Anterior cingulate cortex (tissue), 58 donors: ENCODE results near the gene TBC1D3B.
"Not testable (repeated sequence)": the region's sequence is repeated elsewhere in the genome, so short reads cannot be mapped to it uniquely, and the experiment has no call there.

Experiments
- DNase-seq, 58 donors: peaks; one replicate each; lab custom pipeline; 2025; lab: John Stamatoyannopoulos, UW

Gene TBC1D3B

DNA sequence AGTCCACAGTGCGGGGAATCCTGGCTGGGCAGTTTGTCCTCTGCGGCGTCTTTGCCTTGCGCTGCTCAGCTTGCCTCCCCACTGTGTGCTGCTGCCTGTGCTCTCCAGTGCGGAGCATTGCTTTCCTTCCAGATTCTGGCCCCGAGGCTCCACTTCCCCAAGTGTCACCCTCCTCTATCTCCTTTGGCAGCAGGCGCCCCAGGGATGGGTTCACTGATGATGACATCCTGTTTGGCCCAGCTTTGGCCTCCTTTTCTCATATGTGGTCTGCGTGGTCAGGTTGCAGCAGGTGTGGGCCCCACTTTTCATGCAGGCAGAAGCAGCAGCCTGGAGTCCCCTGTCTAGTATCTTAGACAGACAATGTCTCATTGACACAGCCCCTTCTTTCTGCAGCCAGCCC is 25.1 kb upstream of the TBC1D3B start:
- peak in 1 of 58 donors; percentile 18 for DNase-seq

- not testable (repeated sequence) for DNase-seq
These were observed 24.7 kb upstream of the TBC1D3B start for GRCh38 chr17:36201102-36201501.

DNA sequence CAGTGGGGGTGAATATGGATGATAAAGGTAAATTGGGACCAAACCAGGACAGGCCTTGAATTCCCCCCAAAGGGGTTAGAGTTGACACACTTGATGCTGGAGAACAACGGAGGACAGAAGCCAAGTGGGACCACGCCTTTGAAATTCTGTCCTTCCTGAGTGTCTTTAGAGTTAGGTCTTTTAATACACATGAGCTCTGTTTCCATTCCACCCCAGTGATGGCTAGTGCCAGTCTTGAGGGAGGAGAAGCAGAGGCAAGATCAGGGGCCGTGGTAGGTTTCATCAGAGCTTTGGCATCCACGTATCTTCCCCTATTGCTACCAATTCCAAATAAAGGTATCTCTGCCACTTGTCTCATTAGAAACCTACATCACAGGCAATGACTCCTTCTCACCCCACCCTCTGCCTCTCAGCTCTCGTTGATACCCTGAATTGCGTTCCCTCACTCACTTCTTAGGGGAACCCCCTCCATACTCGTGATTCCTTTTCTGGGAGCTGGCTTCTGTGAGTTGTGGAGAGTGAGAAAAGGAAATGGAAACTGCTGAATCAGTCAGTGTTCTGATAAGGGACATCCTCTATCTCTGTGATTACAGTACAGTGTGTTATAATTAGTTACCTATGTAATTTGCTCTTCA is 22.5 kb upstream of the TBC1D3B start:
- peak in 1 of 58 donors; percentile 7 for DNase-seq

- DNase-seq = no peak
These were observed 20.9 kb upstream of the TBC1D3B start for GRCh38 chr17:36197387-36197703.

DNA sequence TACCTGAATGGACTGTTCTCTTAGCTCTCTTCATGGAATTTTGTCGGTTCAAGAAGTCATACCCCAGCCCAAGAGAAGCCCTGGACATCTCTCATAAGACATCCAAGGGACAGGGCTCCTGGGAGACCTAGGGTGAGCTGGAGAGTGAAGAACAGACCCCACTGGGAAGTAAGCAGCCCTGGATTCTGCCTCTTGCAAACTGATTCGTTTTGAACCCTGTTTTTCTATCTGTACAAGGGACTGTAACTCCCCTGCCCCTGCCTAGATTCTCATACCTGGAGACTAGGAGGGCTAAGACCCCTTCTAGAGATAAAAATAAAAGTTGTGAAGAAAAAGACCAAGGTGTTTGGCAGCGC is 19.7 kb upstream of the TBC1D3B start:
- no peak for DNase-seq

- no peak for DNase-seq
These were observed 19.1 kb upstream of the TBC1D3B start for GRCh38 chr17:36195434-36196130.

DNA sequence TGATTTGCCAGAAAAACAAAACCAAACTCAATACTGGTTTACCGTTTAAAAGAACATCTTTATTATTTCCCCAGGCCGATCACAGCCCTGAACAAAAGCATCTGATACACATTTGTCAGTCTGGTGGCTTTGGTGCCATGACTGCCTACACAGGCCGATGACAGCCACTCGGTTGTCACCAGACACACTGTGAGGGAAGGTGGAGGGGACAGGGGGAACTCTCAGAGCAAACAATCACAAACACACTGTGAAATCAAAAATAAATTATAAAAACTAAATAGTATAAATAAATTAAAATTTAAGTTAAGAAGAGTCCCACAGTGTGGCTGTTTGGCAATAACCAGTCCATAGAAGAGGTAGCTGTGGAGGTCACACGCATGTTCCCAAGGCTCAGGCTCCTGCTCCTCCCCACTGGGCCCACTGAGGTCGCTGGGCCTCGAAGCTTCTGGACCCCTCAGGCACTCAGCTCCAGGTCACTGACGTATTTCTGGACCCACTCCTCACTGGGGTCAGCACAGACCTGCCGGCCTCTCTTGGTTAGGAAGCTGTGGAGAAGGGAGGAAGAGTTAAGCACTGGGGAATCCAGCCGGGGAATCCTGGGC is 18.5 kb upstream of the TBC1D3B start:
- DNase-seq = not testable (repeated sequence)

DNA sequence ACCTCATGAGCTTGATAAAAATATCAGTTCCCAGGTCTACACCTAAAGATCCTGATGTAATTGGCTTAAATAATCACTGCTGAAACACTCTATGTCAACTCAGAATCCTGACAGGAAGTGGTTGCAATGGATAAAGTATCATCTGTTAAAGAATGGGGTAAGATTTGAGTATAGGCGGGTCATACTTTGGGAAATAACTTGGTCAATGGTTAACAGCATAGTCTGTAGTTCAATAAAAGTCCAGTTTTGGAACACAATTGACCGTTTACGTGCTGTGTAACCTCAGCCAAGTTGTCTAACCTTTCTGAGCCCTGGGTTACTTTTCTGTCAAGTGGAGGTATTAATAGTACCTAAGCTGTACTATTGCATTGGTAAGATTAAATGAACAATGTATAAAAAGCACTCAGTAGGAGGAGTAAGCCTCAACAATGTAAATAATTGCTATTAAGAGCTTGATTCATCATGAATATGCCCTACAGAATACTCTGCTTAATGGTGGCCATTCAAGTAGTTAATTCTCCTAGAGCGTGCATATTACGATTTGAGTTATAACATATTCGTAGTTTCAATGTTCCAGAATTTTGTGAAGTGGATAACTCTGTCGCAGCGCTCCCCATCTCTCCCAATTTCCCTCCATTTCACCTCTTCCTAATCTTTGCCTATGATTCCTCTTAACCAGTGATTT is 17.9 kb upstream of the TBC1D3B start:
- DNase-seq = not testable (repeated sequence)

GRCh38 chr17:36193216-36193775 is 16.9 kb upstream of the TBC1D3B start:
- DNase-seq = no peak

- DNase-seq = not testable (repeated sequence)
These were observed 14.3 kb upstream of the TBC1D3B start for GRCh38 chr17:36190549-36191330.

DNA sequence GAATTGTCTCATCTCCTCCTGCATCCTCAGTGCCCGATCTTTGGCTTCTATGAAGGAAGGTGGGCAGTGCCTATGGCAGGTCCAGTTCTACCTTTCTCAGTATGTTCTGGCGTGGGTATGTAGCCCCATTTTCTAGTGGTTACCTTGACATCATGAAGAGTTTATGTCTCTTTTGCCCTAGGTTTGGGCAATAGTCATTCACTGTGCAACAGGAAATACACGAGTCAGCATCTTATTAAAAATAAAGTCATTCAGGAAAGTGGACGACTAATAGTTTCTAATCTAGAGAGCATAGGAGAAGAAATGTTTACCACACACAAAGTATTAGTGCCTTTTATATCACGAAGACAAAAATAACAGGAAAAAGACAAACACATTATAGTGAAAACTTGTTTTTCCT is 13.6 kb upstream of the TBC1D3B start:
- not testable (repeated sequence) for DNase-seq

GRCh38 chr17:36188891-36189306 is 12.5 kb upstream of the TBC1D3B start:
- DNase-seq = peak in 10 of 58 donors; percentile 23 to 73 (median 37)

DNA sequence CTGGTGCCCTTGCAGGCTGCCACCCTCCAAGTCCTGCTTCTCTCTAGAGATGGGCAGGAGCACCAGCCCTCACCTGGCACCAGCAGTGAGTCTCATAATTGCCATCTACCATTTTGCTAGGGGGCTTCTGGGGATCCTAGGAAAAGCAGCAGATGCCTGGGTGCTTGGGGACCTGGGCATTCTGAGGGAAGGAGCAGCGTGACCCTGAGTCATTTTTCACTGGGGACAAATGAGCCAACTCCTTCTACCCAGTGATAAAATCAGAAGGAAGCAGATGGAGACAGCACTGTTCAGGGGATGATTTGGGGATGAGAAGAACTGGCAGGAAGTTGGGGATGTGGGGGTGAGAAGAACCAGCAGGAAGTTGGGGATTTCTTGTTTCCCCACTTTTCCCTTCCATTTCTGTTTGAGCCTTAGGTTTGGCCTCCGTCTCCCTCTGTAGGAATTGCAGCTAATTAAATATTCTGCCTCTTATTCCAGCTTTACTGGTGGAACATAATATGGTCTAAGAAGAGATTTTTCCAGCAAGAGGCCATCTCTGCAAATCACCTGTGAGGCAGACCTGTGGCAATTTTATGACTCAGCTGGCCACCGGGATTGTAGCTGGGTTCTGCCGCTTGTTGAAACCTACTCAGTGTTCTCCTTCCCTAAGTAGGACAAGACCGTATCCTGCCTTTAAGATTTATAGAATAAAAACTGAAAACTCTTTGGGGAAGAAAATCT is 11.7 kb upstream of the TBC1D3B start:
- DNase-seq = peak in 1 of 58 donors; percentile 53

GRCh38 chr17:36186810-36187763 is 10.7 kb upstream of the TBC1D3B start:
- DNase-seq = not testable (repeated sequence)

DNA sequence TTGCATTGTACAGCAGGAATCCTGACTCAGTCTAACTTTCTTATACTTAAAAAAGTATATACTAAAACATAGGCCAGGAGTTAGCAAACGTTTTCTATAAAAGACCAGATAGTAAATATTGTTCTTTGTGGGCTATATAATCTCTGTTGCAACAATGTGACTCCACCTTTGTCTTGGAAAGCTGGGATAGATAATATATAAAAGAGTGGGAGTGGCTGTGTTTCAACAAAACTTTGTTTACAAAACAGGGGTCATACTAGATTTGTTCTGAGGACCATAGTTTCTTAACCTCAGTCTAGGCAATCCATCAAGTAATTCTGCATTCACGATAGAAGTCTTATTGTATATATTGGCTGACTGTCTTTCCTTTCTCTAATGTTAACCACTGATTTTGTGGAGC is 9.0 kb upstream of the TBC1D3B start:
- DNase-seq = no peak

GRCh38 chr17:36184023-36184765 is 7.8 kb upstream of the TBC1D3B start:
- peak in 1 of 58 donors; percentile 36 for DNase-seq
